Measurements from ENCODE around the gene LHFPL2. TPM values are rescaled to one million over a fixed set of nuclear protein-coding genes. Genes with fewer than 3 reads are reported as not detected.
A peak's percentile ranks its signal among the peaks of the same experiment; 100 is the strongest.

Gene LHFPL2
- total and polyA plus RNA-seq, 9 of the 15 experiments (the other 6 are each of a cell fraction or from before 2014, with no cell fraction given): 1.0 to 6.6 (median 4.6) TPM

- TF ChIP-seq ZBTB34 (CRISPR knock-in tag; IDR thresholded peaks at IDR 0.05) (no peak), ZFP36 (IDR thresholded peaks at IDR 0.05; ENCODE audit: low read depth, low read length, partially characterized antibody) (peak; percentile 3), PBX2 (CRISPR knock-in tag; IDR thresholded peaks at IDR 0.05; ENCODE audit: low read depth) (no peak), PBX2 (tag; conservative IDR thresholded peaks at IDR 0.05; ENCODE audit: low read depth) (peak; percentile 34; the same call in 1 of the 2 replicates), BACH1 (tag; IDR thresholded peaks at IDR 0.05) (0 out of 2 replicates have a peak, but pooled peaks have one; percentile 41), FOXJ3 (CRISPR knock-in tag; IDR thresholded peaks at IDR 0.05) (no peak), CREB3 (tag; conservative IDR thresholded peaks at IDR 0.05; ENCODE audit: low read depth) (no peak), ZNF444 (CRISPR knock-in tag; IDR thresholded peaks at IDR 0.05) (no peak), MAFG (tag; conservative IDR thresholded peaks at IDR 0.05) (peak; percentile 92), ZKSCAN8 (CRISPR knock-in tag; IDR thresholded peaks at IDR 0.05) (no peak), NCOR1 (IDR thresholded peaks at IDR 0.05) (peak; percentile 77), JUN (IDR thresholded peaks at IDR 0.05; ENCODE audit: borderline replicate concordance, low read depth, low read length) (no peak), JUN (CRISPR knock-in tag; IDR thresholded peaks at IDR 0.05; ENCODE audit: borderline replicate concordance) (no peak), SMARCC2 (IDR thresholded peaks at IDR 0.05; ENCODE audit: low read depth) (peak; percentile 67; the same call in 1 of the 2 replicates), NR2F6 (CRISPR knock-in tag; IDR thresholded peaks at IDR 0.05) (no peak), ZNF77 (CRISPR knock-in tag; IDR thresholded peaks at IDR 0.05) (no peak), HLTF (IDR thresholded peaks at IDR 0.05) (no peak), ZNF263 (CRISPR knock-in tag; IDR thresholded peaks at IDR 0.05; ENCODE audit: borderline replicate concordance) (no peak), CHD4 (IDR thresholded peaks at IDR 0.05; ENCODE audit: insufficient read depth, insufficient replicate concordance, low read depth, low read length, poor library complexity, severe bottlenecking) (no peak), MIER1 (IDR thresholded peaks at IDR 0.05; ENCODE audit: low read depth) (no peak), BRD4 (IDR thresholded peaks at IDR 0.05) (no peak), RHOXF2B (CRISPR knock-in tag; conservative IDR thresholded peaks at IDR 0.05) (no peak), VEZF1 (CRISPR knock-in tag; IDR thresholded peaks at IDR 0.05) (no peak; the same call in 1 of the 2 replicates), DACH1 (IDR thresholded peaks at IDR 0.05; ENCODE audit: partially characterized antibody) (no peak)
Measured at GRCh38 chr5:78659714-78660113, 11.1 kb upstream of the LHFPL2 start (continued).

Measured in K562 (cell line).